Renal cortical epithelial cell (primary cell): ENCODE measurements around the gene FAM180B. TPM values are rescaled to one million over a fixed set of nuclear protein-coding genes. Genes with fewer than 3 reads are reported as not detected.
"Not testable (repeated sequence)": the region's sequence is repeated elsewhere in the genome, so short reads cannot be mapped to it uniquely, and the experiment has no call there.

Source experiments
- DNase-seq: peaks from one replicate; pipeline ENCODE4 v3.0.0-alpha.2; 2011; ENCODE audit warnings: low read depth
- total RNA-seq: library from RNA; depleted of rRNA; stranded (reverse); fragments of >200 nt; gene quantifications from 2 replicates; pipeline ENCODE4 v1.2.3, GENCODE V29; 2014

Gene FAM180B
- total RNA-seq, 1 donor from 2014 or later: not detected

DNA sequence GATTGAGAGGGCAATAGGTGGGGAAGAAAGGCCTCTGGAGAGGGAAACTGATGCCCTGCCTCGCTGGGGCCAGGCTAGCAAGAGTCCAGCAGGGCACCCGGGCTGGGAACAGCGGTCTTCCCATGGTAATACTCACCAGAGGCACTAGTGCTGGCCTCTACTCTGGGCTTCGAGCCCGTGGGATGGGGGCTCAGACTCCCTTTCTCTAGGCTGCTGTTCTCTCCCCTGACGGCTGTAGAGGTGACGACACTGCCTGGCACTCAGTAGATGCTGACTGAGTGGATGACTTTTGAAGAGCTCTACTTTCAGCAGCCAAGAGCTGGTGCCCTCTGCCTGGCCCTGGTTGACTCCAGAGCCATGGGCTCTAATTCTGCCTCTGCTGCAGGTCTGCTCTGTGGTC lies 8.6 kb downstream of the FAM180B start:
- DNase-seq: no peak

DNA sequence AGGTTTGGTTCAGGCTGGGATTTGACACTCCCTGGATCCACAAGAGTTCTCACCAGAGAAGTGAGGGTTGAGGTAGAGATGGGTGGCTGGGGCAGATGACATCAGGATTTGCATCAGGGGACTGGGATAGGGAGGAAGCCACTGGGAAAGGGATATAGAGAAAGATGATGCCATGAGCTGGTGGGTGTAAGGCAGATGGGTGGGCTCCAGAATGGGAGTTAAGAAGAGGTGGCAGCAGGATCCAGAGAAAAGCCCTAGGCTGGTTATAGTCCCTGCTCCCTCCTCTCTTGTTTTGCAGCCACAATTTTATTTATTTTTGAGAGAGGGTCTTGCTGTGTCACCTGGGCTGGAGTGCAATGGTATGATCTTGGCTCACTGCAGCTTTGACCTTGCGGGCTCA lies 9.5 kb downstream of the FAM180B start:
- no peak for DNase-seq

DNA sequence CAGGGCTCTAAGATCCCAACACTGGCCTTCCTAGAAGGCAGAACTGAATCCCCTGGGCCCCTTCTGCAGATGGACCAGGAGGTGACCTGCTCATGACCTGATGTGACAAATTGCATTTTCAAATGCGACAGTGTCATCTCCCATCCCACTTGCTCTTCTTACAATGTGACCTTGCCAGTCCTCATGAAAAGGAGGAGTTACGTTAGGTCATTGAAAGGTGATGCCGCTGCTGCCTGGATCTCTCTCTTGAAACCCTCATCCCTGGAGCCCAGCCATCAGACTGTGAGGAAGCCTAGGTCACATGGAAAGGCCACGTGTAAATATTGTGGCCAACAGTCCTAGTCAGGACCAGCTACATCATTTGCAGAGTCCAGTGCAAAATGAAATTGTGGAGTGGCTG lies 13.4 kb downstream of the FAM180B start:
- DNase-seq: no peak

DNA sequence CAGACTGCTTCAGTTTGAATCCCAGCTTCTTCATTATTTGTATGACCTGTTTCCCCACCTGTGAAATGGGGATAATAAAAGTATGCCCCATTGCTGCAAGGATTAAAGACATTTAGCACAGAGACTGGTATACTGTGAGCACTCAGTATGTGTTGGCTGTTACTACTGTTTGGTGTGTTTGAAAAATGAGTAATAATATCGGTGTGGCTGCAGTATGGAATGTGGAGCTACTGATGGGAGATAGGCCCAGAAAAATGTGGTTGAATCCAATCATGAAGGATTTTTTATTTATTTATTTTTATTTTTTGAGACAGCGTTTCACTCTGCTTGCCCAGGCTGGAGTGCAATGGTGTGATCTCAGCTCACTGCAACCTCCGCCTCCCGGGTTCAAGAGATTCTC lies 16.8 kb downstream of the FAM180B start:
- DNase-seq: no peak

DNA sequence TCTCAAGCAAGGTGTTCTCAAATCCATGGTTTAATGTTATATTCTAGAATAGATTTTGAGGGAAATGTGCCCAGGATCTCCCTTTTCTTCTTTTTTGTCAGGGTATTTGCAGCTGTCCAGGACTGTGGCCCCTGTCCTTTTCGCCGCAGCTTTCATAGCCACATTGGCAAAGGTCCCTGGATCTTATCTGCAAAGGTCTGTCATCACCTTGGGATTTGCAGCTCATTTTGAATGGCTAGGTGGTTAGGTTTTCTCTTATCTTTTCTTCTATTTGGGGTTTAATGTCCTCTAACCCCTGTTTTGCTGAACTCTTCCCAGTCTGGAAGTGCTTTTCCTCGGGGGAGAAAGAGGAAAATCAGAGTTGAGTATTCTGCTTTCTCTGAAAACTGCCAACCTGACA lies 19.4 kb downstream of the FAM180B start:
- no peak for DNase-seq

DNA sequence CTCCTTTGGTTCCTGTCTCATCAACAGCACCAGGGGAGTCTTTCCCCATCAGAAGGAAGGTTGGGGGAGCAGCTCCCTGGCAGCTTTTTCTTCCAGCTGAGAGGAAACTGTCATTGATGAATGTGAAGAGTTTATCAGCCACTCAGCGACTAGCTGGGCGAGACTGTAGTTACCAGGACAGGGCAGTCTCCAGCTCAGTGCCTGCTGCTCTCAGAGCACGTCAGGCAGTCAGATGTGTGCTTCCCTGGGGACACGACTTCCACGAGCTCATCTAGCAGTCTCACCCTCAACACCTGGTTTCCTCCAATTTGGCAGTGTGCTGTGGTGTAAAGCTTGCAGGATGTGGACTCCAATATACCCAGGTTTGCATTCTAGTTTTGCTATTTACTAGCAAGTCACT lies 20.3 kb downstream of the FAM180B start:
- no peak for DNase-seq

DNA sequence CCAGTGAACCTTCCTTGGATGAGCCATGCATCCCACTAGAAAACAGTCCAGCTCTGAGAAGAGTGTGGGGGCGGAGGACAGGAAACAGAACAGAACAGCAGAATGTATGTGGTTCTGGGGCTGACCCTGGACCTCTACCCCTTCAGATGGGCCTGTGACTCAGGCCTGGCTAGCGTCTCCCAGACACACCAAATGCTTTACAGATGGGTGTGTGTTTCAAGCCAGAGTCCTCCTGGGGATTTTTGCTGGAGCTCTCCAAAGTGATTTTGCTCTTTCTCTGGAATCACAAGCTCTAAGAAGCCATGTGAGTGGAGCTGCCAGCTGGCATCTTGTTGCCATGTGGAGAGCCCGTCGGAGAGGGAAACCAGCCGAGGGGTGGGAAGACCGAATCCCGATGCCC lies 20.9 kb downstream of the FAM180B start:
- peak; percentile 63 for DNase-seq

DNA sequence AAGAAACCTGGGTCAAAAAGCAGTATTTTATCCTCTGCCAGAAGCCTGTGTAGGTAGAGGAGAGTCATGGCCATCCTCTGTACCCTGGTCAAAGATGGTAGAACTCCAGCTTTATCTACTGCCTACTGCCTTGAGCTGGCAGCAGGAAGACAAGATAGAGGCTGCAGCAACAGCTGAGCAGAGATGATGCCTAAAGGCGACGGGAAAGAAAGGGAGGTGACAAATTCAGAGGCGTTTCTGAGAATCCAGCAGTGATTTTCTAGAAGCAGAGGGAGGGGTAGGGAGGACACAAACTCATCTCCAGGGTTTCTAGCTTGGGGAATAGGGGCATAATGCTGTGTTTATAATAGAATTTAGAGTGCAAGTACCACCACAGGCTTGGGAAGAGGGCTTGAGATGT lies 23.2 kb downstream of the FAM180B start:
- no peak for DNase-seq

DNA sequence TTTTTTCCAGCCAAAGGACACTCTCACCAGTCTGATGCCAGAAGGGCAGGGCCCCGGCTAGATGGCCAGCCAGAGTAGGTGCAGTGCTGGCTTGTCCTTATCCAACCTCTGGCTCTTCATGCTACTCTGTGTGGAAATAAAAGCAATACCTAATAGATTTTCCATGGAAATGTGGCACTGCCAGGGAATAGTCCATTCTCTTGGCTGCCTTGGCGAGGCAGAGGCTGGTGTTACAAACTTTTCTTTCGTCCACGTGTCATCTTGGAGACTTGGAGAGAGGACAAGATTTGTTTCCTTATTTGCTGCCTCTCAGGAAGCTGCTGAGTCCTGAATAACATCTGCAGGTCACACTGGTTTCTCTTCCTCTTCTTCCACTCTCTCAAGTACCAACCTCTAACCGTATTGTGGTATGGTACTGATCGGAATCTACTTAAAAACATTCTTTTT lies 24.9 kb downstream of the FAM180B start:
- DNase-seq: no peak

DNA sequence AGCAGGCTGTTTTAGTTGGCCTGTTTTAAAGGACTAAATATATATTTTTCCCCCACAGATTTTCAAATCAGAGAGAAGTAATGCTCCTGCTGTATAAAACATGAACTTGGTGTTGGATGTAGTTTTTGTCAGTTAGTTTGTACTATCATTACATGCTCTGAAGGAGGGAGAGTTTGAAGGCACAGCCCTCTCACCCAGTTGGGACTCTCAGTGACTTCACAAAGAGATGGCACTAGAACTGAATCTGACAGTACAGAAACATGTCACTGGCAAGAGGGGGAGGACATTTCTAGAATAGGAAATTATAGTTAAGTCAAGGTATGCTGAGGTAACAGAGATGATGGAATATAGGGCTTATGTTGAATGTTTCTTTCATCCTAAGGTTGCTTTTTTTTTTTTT lies 28.8 kb downstream of the FAM180B start:
- DNase-seq: no peak

DNA sequence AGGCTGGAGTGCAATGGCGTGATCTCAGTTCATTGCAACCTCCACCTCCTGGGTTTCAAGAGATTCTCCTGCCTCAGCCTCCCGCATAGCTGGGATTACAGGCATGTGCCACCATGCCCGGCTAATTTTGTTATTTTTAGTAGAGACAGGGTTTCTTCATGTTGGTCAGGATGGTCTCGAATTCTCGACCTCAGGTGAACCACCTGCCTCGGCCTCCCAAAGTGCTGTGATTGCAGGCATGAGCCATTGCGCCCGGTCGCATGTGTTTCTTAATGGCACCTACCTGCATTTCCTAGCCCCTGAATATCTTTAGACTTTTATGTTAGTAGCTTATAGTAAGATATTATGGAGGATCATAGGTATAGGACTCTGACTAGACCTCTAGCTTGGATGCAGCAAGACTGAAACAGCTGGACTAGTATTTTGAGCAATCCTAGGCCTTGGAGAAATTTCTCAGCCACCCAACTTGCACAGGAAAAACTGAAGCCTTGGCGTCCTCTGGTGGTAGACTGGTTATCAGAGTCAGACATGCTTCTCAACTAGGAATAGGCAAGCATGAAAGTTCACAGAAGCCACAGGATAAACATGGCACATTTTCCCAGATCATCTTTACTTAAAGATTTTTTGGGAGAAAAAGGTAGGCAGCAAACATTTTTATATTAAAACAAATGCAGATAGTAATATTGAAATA lies 30.4 kb downstream of the FAM180B start:
- peak; percentile 63 for DNase-seq

DNA sequence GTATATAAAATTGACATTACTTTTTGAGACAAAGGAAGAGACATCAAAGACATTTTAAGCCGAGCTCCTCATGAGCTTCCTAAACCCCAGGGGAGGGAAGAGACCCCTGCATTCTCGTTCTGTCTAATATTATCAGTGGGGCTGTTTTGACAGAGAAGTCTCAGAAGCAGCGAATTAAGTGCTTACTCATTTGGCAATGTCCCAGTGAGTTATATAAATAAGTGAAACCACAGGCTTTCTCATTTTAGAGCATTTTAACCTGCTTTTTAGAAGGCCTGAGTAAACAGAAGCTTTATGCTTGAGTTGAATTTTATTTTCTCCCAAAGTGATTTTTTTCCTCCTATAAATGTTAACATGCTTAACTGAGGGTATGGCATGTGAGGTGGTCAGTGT lies 30.9 kb downstream of the FAM180B start:
- peak; percentile 44 for DNase-seq

DNA sequence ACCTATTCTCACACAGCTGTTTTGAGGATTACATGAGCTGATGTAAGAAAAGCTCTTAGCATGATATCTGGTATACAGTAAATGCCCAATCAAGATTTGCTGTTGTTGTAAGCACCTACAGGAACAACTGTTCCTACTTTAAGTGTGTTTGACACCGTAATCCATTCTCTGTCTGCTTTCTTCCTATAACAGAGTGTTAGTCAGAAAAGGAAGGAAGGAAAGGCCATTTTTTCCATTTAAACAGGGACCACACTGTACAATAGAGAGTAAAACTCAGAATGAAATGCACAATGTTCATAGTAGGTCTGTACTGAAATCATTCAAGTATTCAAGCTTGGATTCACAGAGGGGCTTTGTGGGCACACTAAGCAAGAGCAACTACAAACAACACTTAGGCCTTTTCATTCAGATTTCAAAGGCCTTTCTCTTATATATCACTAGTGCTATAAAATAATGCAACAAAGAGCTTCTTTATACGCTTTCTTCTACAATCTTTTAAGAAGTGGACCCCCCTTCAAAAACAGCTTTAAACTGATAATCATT lies 34.4 kb downstream of the FAM180B start:
- DNase-seq: no peak

DNA sequence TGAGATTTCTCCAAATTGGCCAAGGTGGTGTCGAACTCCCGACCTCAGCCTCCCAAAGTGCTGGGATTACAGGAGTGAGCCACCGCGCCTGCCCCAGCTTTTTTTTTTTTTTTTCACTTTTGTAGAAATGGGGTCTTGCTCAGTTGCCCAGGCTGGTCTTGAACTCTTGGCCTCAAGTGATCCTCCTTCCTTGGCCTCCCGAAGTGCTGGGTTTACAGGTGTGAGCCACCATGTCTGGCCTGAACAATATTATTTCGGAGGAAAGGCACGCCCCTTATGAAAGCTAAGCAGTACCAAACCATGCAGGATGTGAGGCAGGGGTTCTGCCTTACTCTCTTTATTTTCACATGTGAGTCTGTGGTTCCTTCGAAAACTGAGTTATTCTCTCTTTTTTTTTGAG lies 39.8 kb downstream of the FAM180B start:
- DNase-seq: no peak

DNA sequence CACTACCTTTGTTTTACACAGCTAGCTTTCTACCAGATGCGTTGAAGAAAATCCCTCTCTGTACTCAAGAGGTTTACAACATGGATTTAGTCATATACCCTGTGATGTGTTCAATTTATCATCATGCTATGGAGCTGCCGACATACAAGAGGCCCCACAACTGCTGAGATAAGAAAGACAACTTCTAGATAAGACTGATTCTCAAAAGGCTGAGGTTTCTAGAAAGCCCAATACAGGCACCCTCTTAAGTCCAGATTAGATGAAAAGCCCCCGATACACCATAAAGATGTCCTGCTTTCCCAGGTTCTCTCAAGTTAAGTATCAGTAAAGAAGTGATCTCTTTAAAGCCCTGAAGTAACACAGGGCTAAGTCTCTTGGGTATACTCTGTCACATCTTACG lies 41.5 kb downstream of the FAM180B start:
- DNase-seq: no peak

DNA sequence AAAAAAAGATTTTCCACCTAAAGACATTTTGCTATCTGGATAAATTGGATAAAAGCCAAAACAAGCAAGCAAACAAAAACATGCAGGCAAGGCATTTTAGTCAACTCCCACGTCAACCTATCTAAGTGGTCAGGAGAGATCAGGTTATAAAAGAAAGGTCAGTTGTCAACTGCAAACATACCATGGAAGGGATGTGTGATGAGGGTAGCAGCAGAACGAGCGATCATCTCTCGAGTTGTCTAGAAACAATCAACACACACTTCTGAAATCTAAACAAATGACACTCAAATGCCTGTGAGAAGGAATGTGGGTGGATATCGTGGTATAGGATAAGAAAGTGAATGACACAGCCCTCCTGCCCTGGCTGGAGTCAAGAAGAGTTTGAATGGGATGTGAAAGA lies 45.0 kb downstream of the FAM180B start:
- DNase-seq: no peak

DNA sequence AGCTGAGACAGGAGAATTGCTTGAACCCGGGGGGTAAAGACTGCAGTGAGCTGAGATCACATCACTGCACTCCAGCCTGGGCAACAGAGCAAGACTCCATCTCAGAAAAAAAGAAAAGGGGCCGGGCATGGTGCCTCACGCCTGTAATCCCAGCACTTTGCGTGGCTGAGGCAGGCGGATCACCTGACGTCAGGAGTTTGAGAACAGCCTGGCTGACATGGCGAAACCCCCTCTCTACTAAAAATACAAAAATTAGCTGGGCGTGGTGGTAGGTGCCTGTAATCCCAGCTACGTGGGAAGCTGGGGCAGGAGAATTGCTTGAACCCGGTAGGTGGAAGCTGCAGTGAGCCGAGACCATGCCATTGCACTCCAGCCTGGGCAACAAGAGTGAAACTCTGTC lies 49.9 kb downstream of the FAM180B start:
- not testable (repeated sequence) for DNase-seq

Other genes with a start within 250 kb of the FAM180B start
- not detected in 2 replicates for gene MYBPC3, start 234.0 kb upstream of the FAM180B start, total RNA-seq
- not detected in 2 replicates for gene SPI1, start 208.1 kb upstream of the FAM180B start, total RNA-seq
- gene SLC39A13, start 178.1 kb upstream of the FAM180B start, total RNA-seq: 51.9 and 140 TPM in 2 replicates
- 169 and 186 TPM in 2 replicates for gene PSMC3, start 160.2 kb upstream of the FAM180B start, total RNA-seq
- 0.10 and 0.17 TPM in 2 replicates for gene RAPSN, start 137.5 kb upstream of the FAM180B start, total RNA-seq
- 76.8 and 137 TPM in 2 replicates for gene CELF1, start 33.5 kb upstream of the FAM180B start, total RNA-seq
- gene PTPMT1, start 21.1 kb upstream of the FAM180B start, total RNA-seq: 94.0 and 135 TPM in 2 replicates
- 28.1 and 31.7 TPM in 2 replicates for gene KBTBD4, start 7.7 kb upstream of the FAM180B start, total RNA-seq
- gene NDUFS3, start 7.6 kb upstream of the FAM180B start, total RNA-seq: 61.1 and 64.7 TPM in 2 replicates
- not detected in 2 replicates for gene C1QTNF4, start 7.7 kb downstream of the FAM180B start, total RNA-seq
- gene MTCH2, start 55.9 kb downstream of the FAM180B start, total RNA-seq: 104 and 109 TPM in 2 replicates
- 0.17 and 2.1 TPM in 2 replicates for gene AGBL2, start 128.7 kb downstream of the FAM180B start, total RNA-seq
- gene FNBP4, start 180.7 kb downstream of the FAM180B start, total RNA-seq: 35.8 and 50.6 TPM in 2 replicates